NCI-H748 (cell line): ENCODE measurements around the gene AUH.

Experiments used
- DNase-seq: peaks from one replicate; lab custom pipeline; 2025; ENCODE audit not compliant: unreplicated experiment; lab: John Stamatoyannopoulos, UW

Gene AUH

DNA sequence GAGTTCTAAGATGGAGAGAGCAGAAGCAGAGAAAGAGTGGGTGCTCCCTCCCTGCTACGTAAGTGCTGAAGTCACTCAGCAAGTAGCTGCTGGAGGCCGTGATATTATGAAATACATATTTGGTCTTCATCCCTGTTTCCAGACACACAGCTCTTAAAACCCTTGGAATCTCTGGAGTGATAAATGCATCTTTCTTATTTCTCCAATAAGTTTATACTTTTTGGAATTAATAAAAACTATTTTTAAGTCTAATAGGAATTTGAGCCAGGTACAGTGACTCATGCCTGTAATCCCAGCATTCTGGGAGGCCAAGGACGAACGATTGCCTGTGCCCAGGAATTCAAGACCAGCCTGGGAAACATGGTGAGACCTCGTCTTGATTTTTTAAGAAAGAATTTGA is 60.6 kb downstream of the AUH start:
- DNase-seq: no peak

GRCh38 chr9:91298311-91298710 is 63.4 kb downstream of the AUH start:
- no peak for DNase-seq

DNA sequence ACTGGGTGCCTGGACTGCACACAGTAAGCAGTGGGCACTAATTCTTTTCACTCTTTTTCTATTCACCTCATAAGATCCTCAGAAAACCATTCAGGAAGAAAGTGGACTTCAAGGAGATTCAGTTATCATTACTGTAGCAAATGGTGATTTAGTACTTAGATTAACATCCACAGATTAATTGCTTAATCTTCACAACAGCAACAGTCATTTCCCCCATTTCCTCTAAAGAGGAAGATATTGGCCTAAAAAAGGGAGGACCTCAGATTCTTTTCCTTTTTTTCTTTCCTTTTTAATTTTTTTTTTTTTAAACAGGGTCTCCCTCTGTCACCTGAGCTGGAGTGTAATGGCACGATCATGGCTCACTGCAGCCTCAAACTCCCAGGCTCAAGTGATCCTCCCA is 64.4 kb downstream of the AUH start:
- DNase-seq: no peak

- no peak for DNase-seq
Observed at GRCh38 chr9:91296354-91296753, 65.4 kb downstream of the AUH start.

DNA sequence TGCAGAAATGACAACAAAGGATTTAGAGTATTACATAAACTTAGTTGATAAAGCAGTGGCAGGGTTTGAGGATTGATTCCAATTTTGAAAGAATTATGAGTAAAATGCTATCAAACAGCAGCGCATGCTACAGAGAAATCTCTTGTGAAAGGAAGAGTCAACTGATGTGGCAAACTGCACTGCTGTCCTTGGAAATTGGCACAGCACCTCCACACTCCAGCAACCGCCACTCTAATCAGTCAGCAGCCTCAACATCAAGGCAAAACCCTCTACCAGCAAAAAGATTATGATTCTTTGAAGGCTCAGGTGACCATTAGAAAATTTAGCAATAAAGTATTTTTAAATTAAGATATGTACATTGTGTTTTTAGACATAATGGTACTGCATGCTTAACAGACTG is 66.4 kb downstream of the AUH start:
- no peak for DNase-seq

- no peak for DNase-seq
Observed at GRCh38 chr9:91291866-91292265, 69.9 kb downstream of the AUH start.

DNA sequence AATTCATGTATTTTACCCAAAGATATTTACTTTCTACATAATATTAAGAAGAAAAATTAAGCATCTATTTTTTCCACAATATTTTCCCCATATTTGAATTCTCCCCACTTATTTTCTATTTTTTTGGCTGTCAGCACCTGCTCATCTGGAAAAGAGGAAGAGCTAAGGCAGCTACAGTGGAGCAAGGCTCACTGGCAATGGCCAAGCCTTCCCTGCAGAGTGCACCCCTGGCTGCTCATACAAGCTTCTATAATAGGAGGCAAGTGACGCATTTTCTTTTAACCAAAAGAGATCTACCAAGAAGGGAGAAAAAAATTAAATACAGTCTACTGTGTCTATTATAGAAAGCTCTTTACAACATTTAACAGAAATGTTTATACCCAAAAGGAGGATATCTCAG is 72.5 kb downstream of the AUH start:
- DNase-seq: no peak

- DNase-seq: no peak
Observed at GRCh38 chr9:91285729-91286353, 75.9 kb downstream of the AUH start.

- no peak for DNase-seq
Observed at GRCh38 chr9:91282292-91282691, 79.4 kb downstream of the AUH start.

- DNase-seq: no peak
Observed at GRCh38 chr9:91279296-91280204, 82.2 kb downstream of the AUH start.

DNA sequence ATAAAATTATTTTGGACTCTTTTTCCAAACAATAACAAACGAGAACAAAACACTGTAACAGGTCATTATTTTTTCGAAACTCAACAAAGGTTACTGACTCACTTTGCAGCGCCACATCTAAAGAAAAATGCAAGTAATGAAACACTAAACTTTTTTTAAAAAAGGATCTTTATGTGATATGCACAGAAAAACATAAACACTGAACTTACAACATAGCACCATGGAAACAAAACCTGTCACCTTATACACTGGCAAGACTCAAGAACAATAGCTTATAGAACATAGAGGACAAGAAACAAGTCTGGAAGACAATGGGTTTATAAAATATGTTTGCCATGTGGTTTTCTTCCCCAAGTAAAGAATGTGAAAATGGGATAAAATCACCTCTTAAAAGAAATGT is 85.2 kb downstream of the AUH start:
- DNase-seq: no peak

- no peak for DNase-seq
Observed at GRCh38 chr9:91275655-91276054, 86.1 kb downstream of the AUH start.

- no peak for DNase-seq
Observed at GRCh38 chr9:91274949-91275492, 86.7 kb downstream of the AUH start.

DNA sequence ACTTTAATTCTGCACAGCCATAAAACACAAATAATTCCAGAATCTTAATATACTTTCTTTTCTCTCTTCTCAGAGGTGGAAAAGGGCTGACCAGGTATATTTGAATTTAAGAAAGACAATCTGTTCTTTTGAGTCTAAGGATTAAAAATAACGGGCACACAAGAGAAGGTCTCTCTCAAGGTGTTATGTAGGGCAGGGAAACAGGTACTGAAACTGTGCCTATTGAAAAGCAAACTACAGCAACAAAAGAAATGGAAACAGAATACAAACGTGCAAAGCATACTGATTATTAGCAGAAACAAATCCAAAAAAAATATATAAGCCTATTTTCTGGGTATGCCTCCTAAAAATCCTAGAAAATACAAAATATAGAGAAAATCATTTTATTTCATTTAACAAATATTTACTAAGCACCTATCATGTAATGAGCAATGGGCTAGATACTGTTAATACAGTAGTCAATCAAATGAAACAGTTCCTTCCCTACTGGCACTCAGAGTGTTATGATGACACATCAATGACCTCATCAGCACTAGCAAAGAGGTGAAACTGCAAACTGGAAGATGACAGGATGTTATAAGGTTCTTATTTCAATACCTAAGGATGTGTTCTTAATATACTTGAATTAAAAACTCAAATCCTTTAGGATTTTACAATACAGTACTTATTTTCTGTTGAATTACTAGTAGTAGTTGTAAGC is 87.7 kb downstream of the AUH start:
- DNase-seq: no peak

DNA sequence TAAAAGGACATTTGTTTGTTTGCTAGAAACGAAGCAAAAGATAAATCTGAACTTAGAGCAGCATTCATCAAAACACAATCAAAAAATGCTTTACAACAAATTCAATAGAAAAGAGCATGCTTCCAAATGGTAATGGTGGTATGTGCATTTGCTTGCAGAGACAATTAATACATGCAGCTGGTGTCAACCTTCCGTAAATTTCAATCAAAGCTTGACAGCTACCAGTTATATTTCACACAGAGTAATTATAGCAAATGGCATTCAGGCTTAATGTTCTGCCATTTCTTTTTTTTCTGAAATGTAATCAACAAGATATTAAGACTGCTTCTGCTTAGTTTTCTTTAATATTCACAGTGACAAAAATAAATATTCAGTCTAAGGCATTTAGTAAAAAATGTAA is 90.6 kb downstream of the AUH start:
- DNase-seq: no peak

DNA sequence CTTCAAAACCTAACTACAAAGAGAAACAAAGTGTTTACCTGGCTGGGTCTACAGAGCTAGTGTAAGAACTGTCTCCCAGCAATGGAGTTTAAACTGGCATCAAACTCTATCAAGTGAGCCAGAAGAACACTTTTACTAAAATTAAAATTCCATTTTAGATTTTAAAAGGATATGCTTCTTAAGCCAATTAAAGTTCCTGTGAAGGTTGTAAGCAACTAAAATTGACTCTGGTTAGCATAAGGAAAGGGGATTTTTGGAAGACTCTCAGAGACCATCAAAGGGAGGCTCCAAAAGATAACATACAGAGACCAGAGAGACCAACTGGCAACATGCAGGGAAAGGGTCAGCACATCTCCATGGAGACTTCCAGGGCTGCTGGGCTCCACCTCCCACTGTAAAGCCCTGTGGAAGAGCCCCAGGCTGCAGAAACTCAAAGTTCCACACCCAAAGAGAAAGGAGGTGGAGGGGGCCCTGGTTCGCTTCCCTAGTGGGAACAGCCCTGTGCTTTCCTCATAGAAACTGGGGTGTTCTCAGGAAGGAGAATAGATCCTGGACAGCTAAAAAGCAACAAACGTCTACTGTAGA is 91.7 kb downstream of the AUH start:
- no peak for DNase-seq

DNA sequence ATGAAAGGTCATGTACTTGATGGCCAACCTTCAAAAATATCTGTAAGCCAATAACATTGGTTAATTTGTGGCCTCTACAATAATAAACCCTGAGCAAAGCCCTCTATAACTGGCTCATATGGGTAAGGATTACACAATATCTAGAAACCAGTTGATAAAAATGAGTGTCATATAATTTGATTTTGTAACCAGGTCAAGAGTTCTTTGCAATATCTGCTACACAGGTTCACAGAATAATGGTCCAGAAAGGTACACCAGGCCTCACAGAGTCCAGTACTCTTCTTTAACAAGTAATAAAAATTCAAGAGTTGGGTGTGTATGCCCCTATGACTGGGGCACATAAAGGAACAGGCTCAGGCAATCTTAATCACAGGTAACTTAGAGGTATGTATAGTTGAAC is 95.3 kb downstream of the AUH start:
- DNase-seq: no peak

DNA sequence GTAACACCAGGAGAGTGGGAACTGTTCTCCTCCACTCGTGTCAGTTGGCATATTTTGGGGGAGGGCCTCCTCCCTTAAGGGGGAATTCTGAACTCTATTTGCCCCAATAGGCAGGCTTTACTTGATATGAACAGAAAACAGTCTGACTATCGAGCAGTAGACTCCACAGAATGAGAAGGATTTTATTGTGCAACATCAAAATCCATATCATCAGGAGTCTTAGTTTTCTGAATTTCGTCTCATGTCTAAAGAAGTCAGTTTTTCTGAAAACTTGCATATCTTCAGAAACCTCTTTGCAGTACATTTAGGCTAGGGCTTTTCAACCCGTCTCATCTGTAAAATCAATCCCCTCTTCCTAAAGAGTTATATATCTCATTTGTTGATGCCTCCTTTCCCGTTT is 96.2 kb downstream of the AUH start:
- no peak for DNase-seq

GRCh38 chr9:91261417-91261816 is 100.3 kb downstream of the AUH start:
- no peak for DNase-seq

GRCh38 chr9:91259162-91259561 is 102.6 kb downstream of the AUH start:
- DNase-seq: no peak

DNA sequence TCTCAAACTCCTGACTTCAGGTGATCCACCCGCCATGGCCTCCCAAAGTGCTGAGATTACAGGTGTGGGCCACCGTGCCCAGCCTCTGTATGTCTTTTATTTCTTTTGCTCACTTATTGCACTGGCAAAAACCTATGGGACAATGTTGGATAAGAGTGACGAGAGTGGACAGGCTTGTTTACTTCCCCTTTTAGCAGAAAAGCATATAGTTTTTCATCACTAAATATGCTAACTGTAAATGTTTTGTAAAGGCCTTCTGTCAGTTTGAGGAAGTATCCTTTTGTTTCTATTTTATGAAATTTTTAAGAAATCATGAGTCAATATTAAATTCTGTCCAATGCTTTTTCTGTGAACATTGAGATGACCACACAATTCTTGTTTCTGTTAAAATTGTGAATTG is 103.3 kb downstream of the AUH start:
- DNase-seq: no peak
